GM20000 (cell line): ENCODE measurements around the gene FARP2.

Source experiments
- DNase-seq: peaks from one replicate; pipeline ENCODE4 v3.0.0; 2012; ENCODE audit warnings: low spot score
- TF ChIP-seq, protein P1 (sequence below): IDR thresholded peaks from 2 replicates; pipeline ENCODE4 v1.5.1; 2012; ENCODE audit warnings: mild to moderate bottlenecking, control low read depth; ENCODE audit errors: extremely low read depth, missing control alignments

Gene FARP2

GRCh38 chr2:241349941-241350340 lies 6.1 kb upstream of the FARP2 start:
- DNase-seq: no peak
- TF ChIP-seq, protein P1, sequence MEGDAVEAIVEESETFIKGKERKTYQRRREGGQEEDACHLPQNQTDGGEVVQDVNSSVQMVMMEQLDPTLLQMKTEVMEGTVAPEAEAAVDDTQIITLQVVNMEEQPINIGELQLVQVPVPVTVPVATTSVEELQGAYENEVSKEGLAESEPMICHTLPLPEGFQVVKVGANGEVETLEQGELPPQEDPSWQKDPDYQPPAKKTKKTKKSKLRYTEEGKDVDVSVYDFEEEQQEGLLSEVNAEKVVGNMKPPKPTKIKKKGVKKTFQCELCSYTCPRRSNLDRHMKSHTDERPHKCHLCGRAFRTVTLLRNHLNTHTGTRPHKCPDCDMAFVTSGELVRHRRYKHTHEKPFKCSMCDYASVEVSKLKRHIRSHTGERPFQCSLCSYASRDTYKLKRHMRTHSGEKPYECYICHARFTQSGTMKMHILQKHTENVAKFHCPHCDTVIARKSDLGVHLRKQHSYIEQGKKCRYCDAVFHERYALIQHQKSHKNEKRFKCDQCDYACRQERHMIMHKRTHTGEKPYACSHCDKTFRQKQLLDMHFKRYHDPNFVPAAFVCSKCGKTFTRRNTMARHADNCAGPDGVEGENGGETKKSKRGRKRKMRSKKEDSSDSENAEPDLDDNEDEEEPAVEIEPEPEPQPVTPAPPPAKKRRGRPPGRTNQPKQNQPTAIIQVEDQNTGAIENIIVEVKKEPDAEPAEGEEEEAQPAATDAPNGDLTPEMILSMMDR: no peak

DNA sequence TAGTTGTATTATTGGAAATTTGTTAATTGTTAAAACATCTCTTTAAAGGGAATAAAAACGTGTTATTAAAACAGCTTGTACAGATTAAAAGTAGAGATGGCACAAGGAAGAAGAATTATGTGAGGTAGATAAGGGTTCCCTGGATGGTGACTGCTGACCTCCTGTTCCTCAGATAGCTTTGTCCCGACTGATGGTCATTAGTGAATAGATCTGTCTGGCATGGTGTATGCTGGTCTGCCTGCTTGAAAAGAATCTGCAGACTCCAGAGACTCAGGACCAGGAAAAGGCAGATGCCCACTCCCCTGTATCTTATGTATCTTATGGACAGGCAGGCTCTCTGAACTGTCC lies 5.6 kb upstream of the FARP2 start:
- TF ChIP-seq, protein P1: no peak
- DNase-seq: no peak

DNA sequence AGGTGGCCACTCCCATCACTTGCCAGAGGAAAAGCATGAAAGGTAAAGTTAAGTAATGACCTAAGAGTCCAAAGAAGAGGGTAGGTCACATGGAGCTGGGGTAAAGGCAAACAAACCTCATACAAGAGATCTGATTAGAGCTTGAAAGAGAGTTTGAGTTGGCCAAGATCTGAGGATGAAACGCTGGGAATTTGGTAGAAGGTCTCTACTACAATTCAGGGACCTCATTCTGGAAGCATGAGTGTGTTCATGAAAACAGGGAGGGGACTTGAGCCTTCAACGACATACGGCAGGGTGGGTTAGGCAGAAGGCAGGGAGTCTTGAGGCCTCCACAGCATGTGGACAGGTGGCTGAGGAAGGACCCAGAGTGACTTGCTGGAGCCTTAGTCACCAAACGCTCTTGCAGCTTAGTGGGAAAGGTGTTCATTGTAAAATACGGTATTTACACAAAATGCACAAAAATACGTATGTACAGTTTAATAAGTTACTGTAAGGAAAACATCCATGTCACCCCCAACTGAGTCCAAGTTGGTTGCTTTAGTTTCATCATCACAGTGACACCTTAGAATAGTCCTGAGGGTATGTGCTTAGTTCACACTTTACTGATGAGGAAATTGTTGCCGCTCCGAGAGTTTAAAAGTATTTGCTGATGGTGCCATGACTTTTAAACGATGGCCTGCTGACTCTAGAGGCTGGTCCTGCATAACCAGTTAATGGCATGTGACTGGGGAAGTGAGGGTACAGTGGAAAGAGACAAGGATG lies 5.0 kb upstream of the FARP2 start:
- TF ChIP-seq, protein P1: no peak
- no peak for DNase-seq

GRCh38 chr2:241351640-241352031 lies 4.4 kb upstream of the FARP2 start:
- TF ChIP-seq, protein P1: no peak
- no peak for DNase-seq

- DNase-seq: no peak
These were observed 3.9 kb upstream of the FARP2 start for GRCh38 chr2:241352227-241352626.

GRCh38 chr2:241354668-241355658 lies 1.1 kb upstream of the FARP2 start:
- TF ChIP-seq, protein P1: no peak
- peak; percentile 26 for DNase-seq

More at GRCh38 chr2:241352227-241352626, 3.9 kb upstream of the FARP2 start:
- TF ChIP-seq, protein P1: no peak

- TF ChIP-seq, protein P1: no peak
- DNase-seq: no peak
These were observed 781 bp downstream of the FARP2 start for GRCh38 chr2:241356871-241357260.
